ENCODE data around the gene VASP.

- TF ChIP-seq USF1 (IDR thresholded peaks at IDR 0.05), result no peak
- no peak for TF ChIP-seq EP300 (IDR thresholded peaks at IDR 0.05; ENCODE audit: borderline replicate concordance)
- TF ChIP-seq TEAD4 (IDR thresholded peaks at IDR 0.05), result no peak
- TF ChIP-seq YY1 (IDR thresholded peaks at IDR 0.05; ENCODE audit: low read depth), result no peak
- TF ChIP-seq REST (IDR thresholded peaks at IDR 0.05; ENCODE audit: low read depth), result no peak
- no peak for TF ChIP-seq TCF12 (IDR thresholded peaks at IDR 0.05; ENCODE audit: low read depth)
- TF ChIP-seq RAD21 (IDR thresholded peaks at IDR 0.05; ENCODE audit: low read depth), result no peak
These were observed 22.1 kb downstream of the VASP start for GRCh38 chr19:45529420-45529785.
